Psoas muscle (tissue), 8 donors: Measurements from ENCODE around the gene MYOM3. TPM values are rescaled to one million over a fixed set of nuclear protein-coding genes. Genes with fewer than 3 reads are reported as not detected.
A peak's percentile ranks its signal among the peaks of the same experiment; 100 is the strongest.

Source experiments
- ATAC-seq, 4 donors: fragments of 200-7000 bp; cut with Tn5 transposase; one replicate each; pipeline ENCODE4 v1.9.1; 2020; ENCODE audit warnings: moderate library complexity in 3 of 4, mild to moderate bottlenecking in 2 of 4
- DNase-seq, 2 donors: peaks; one replicate each; pipeline ENCODE4 v3.0.0-alpha.2; 2020
- H3K27ac ChIP-seq: fragments of 200-600 bp; one replicate; pipeline ENCODE4 v1.8.0; 2022
- H3K27me3 ChIP-seq, 3 donors: fragments of 200-600 bp in 1 of 3; one replicate each; pipeline versions ENCODE4 v1.6.1 to v1.8.0; 2013 to 2022; ENCODE audit warnings: low read length in 2 of 3, mild to moderate bottlenecking in 2 of 3, moderate library complexity in 1 of 3; ENCODE audit not compliant: insufficient read depth in 3 of 3
- H3K36me3 ChIP-seq, 2 donors: fragments of 200-600 bp in 1 of 2; one replicate each; pipeline versions ENCODE4 v1.6.1 to v1.8.0; 2013 to 2022; ENCODE audit warnings: low read depth in 1 of 2, mild to moderate bottlenecking in 1 of 2, moderate library complexity in 1 of 2; ENCODE audit not compliant: insufficient read depth in 1 of 2
- H3K4me1 ChIP-seq: fragments of 200-600 bp; one replicate; pipeline ENCODE4 v1.8.0; 2022
- H3K4me3 ChIP-seq: fragments of 200-600 bp; one replicate; pipeline ENCODE4 v1.8.0; 2022; ENCODE audit warnings: mild to moderate bottlenecking
- H3K9me3 ChIP-seq: fragments of 200-600 bp; one replicate; pipeline ENCODE4 v1.8.0; 2022
- WGBS, 3 donors: extraction: QIAGEN DNeasy Blood & Tissue Kit; methylation state at CpG; one replicate each; pipeline versions ENCODE4 v1.1.6 to v1.1.7; 2013; 5-methylcytosine and 5-hydroxymethylcytosine counted together
- intact Hi-C, 2 donors: fragments of 100-400 bp; cut with DNase I; formaldehyde crosslinking; loops; one replicate each; pipeline versions ENCODE4 v1.11.0 to v1.14.2; 2022
- polyA plus RNA-seq, 3 donors: library from polyadenylated mRNA; stranded (reverse); fragments of 200-250 nt; gene quantifications; one replicate each; pipeline ENCODE4 v1.2.3, GENCODE V29; 2013
- total RNA-seq, 4 donors: library from RNA; stranded (reverse); fragmentation: NEBNext Ultra II Directional in 2 of 4; extraction: Animal tissue kit (Norgen Biotek cat#: 25700) in 2 of 4; gene quantifications; one replicate each; pipeline versions ENCODE4 v1.2.1 to v1.2.4, GENCODE V29; 2021 to 2023
- TF ChIP-seq, protein P1 (sequence below): fragments of 200-600 bp; IDR thresholded peaks from one replicate; pipeline ENCODE4 v1.8.0; 2022; ENCODE audit warnings: antibody characterized with exemption
- donor health status: healthy with polysubstance abuse.
- donor health status: DM: no; HTN: no; CAD: no; lungs with moderate emphysema.
- donor health status: Bipolar disorder and iron deficiency.
- donor health status: healthy.
- donor health status: DM: yes; HTN: yes; CAD: no.
- donor health status: DM: no; HTN: no; CAD: no.
- donor health status: DM: no; HTN: no; CAD: no.
- donor health status: DM: yes; HTN: yes; CAD: no.

MYOM3 gene
- total and polyA plus RNA-seq, 7 donors = 86.7 to 505 (median 152) TPM

GRCh38 chr1:24119489-24119858, 7.5 kb upstream of the MYOM3 start:
- intact Hi-C loops = loop anchor here (10.0 kb wide), 1 partner anchor 165 kb away; the partner anchor contains the start of gene PNRC2 (in 2 of the 2)
- no peaks in the 10 kb centered on the region for H3K36me3 ChIP-seq
- no peak overlapping the region for H3K27ac ChIP-seq
- no peaks in the 10 kb centered on the region for H3K9me3 ChIP-seq
- DNase-seq = peak in 1 of 2 donors; percentile 22
- TF ChIP-seq, protein P1, sequence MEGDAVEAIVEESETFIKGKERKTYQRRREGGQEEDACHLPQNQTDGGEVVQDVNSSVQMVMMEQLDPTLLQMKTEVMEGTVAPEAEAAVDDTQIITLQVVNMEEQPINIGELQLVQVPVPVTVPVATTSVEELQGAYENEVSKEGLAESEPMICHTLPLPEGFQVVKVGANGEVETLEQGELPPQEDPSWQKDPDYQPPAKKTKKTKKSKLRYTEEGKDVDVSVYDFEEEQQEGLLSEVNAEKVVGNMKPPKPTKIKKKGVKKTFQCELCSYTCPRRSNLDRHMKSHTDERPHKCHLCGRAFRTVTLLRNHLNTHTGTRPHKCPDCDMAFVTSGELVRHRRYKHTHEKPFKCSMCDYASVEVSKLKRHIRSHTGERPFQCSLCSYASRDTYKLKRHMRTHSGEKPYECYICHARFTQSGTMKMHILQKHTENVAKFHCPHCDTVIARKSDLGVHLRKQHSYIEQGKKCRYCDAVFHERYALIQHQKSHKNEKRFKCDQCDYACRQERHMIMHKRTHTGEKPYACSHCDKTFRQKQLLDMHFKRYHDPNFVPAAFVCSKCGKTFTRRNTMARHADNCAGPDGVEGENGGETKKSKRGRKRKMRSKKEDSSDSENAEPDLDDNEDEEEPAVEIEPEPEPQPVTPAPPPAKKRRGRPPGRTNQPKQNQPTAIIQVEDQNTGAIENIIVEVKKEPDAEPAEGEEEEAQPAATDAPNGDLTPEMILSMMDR = no peak
- peaks cover 0 to 1% (median 0%) of the 10 kb centered on the region in 3 donors for H3K27me3 ChIP-seq
- peaks cover 8% of the 10 kb centered on the region for H3K4me1 ChIP-seq
- WGBS, 3 donors = 71 to 73% (median 73%) methylated on average over 5 of the region's 5 CpGs
- no peak overlapping the region for H3K4me3 ChIP-seq
- no peak for ATAC-seq

- ATAC-seq = no peak
- 70 to 73% (median 70%) methylated on average over 8 of the region's 8 CpGs for WGBS, 3 donors
- intact Hi-C loops = loop anchor here (10.0 kb wide), 1 partner anchor 164 kb away; the partner anchor contains the start of gene PNRC2 (in 2 of the 2)
Measured at GRCh38 chr1:24118410-24119242, 6.7 kb upstream of the MYOM3 start.

DNA sequence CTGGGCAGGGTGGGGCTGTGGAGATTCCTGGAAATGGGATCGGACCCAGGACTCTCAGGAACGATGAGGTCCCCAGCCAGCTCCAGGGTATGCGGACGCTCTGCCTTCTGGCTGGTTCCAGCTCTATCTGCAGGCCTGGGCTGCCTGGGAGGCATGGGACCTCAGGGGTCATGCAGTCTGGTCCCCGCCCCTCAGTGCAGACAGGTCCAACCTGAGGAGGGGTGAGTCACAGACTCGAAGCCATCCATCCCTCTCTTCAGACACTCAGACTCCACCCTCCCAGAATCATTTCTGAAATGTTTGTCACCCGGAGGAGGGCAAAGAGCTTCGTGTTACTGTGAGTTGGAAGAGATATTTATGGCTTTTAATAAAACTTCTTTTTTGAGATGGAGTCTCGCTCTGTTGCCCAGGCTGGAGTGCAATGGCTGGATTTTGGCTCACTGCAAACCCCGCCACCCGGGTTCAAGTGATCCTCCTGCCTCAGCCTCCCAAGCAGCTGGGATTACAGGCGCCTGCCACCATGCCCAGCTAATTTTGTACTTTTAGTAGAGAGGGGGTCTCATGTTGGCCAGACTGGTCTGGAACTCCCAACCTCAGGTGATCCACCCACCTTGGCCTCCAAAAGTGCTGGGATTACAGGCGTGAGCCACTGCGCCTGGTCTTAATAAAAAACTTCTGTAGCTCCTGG, 5.9 kb upstream of the MYOM3 start:
- no peaks in the 10 kb centered on the region for H3K36me3 ChIP-seq
- intact Hi-C loops = loop anchor here (10.0 kb wide), 1 partner anchor 163 kb away; the partner anchor contains the start of gene PNRC2 (in 2 of the 2)
- no peak overlapping the region for H3K4me3 ChIP-seq
- 77 to 89% (median 80%) methylated on average over 14 of the region's 14 CpGs for WGBS, 3 donors
- TF ChIP-seq, protein P1 = no peak
- no peak overlapping the region for H3K27ac ChIP-seq
- H3K4me1 ChIP-seq = peaks cover 8% of the 10 kb centered on the region
- DNase-seq (peak in 1 of 2 donors; percentile 38), ATAC-seq (peak; percentile 38 to 64 (median 56))
- H3K9me3 ChIP-seq = no peaks in the 10 kb centered on the region
- H3K27me3 ChIP-seq = peaks cover 0 to 1% (median 0%) of the 10 kb centered on the region in 3 donors

More at GRCh38 chr1:24118410-24119242, 6.7 kb upstream of the MYOM3 start:
- peaks cover 0 to 1% (median 0%) of the 10 kb centered on the region in 3 donors for H3K27me3 ChIP-seq
- TF ChIP-seq, protein P1 = no peak
- H3K4me3 ChIP-seq = no peak overlapping the region
- H3K9me3 ChIP-seq = no peaks in the 10 kb centered on the region
- H3K27ac ChIP-seq = no peak overlapping the region
- peaks cover 8% of the 10 kb centered on the region for H3K4me1 ChIP-seq
- H3K36me3 ChIP-seq = no peaks in the 10 kb centered on the region
- peak in 1 of 2 donors; percentile 14 for DNase-seq

DNA sequence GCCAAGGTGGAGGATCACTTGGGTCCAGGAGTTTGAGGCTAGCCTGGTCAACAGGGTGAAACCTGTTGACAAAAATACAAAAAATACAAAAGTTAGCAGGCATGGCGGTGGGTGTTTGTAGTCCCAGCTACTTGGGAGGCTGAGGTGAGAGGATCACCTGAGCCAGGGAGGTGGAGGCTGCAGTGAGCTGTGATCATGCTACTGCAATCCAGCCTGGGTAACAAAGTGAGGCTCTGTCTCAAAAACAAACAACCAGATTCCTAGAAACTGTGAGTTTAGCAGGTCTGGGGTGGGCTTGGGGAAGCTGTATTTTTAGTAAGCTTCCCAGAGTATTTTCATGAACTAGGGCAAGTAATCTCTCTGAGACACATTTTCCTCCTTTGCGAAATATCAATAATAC, 5.2 kb upstream of the MYOM3 start:
- DNase-seq (peak in 1 of 2 donors; percentile 1), ATAC-seq (no peak)
- TF ChIP-seq, protein P1 = no peak
- H3K4me3 ChIP-seq = no peak overlapping the region
- H3K36me3 ChIP-seq = no peaks in the 10 kb centered on the region
- 95 to 97% (median 96%) methylated on average over 2 of the region's 2 CpGs for WGBS, 3 donors
- peaks cover 11% of the 10 kb centered on the region for H3K4me1 ChIP-seq
- intact Hi-C loops = loop anchor here (10.0 kb wide), 1 partner anchor 162 kb away; the partner anchor contains the start of gene PNRC2 (in 2 of the 2)
- H3K27me3 ChIP-seq = peaks cover 0 to 1% (median 0%) of the 10 kb centered on the region in 3 donors
- no peak overlapping the region for H3K27ac ChIP-seq
- H3K9me3 ChIP-seq = no peaks in the 10 kb centered on the region
